SK-N-SH (cell line): Measurements from ENCODE around the gene JAG2. TPM values are rescaled to one million over a fixed set of nuclear protein-coding genes. Genes with fewer than 3 reads are reported as not detected.

Source experiments
- CTCF ChIA-PET: fragments of 300-600, 350-600 bp; formaldehyde crosslinking; extraction: SDS; loops from one replicate; lab custom pipeline; 2021; lab: Yijun Ruan, JAX
- POLR2A ChIA-PET: fragments of 350-600 bp; sonication (Branson Sonifier 250); formaldehyde crosslinking; extraction: SDS; loops from one replicate; lab custom pipeline; 2020; ENCODE audit warnings: antibody characterized with exemption, inconsistent platforms; lab: Yijun Ruan, JAX
- DNase-seq: peaks from one replicate; pipeline ENCODE4 v3.0.0; 2012
- H2AFZ ChIP-seq: fragments of 200-600 bp; sonication (generic); 2 replicates; pipeline ENCODE4 v1.8.1; 2016; ENCODE audit warnings: antibody characterized with exemption, mild to moderate bottlenecking, low read depth
- H3F3A ChIP-seq: fragments of 200-600 bp; sonication (generic); replicated peaks from 2 replicates; pipeline ENCODE3; 2016; ENCODE audit warnings: antibody characterized with exemption, mild to moderate bottlenecking; ENCODE audit not compliant: insufficient read depth
- H3K27ac ChIP-seq, 2 experiments: fragments of 200-500 bp in 1 of 2; fragments of 200-600 bp in 1 of 2; sonication (Bioruptor generic) in 1 of 2; sonication (generic), shearing (Covaris generic) in 1 of 2; 2 replicates each; pipeline versions ENCODE4 v1.5.1 to v1.6.1; 2014 to 2016; ENCODE audit warnings: low read depth in 2 of 2, inconsistent platforms in 1 of 2, low read length in 1 of 2, mild to moderate bottlenecking in 1 of 2, mixed read lengths in 1 of 2
- H3K27me3 ChIP-seq: fragments of 200-600 bp; sonication (generic), shearing (Covaris generic); 2 replicates; pipeline ENCODE4 v1.6.1; 2016; ENCODE audit warnings: mixed run types; ENCODE audit not compliant: insufficient read depth
- H3K36me3 ChIP-seq, 2 experiments: fragments of 200-500 bp in 1 of 2; fragments of 200-600 bp in 1 of 2; sonication (Bioruptor generic) in 1 of 2; sonication (generic) in 1 of 2; replicated peaks in 1 of 2; 2 replicates each; pipeline versions ENCODE3 to v1.5.1; 2014 to 2016; ENCODE audit warnings: low read length in 1 of 2, mild to moderate bottlenecking in 1 of 2; ENCODE audit not compliant: insufficient read depth in 2 of 2, control insufficient read depth in 1 of 2
- H3K4me1 ChIP-seq, 2 experiments: fragments of 200-500 bp in 1 of 2; fragments of 200-600 bp in 1 of 2; sonication (Bioruptor generic) in 1 of 2; sonication (generic), shearing (Covaris generic) in 1 of 2; 2 replicates each; pipeline versions ENCODE4 v1.5.1 to v1.6.1; 2014 to 2016; ENCODE audit warnings: low read depth in 1 of 2, low read length in 1 of 2, mixed run types in 1 of 2; ENCODE audit not compliant: insufficient read depth in 2 of 2, control insufficient read depth in 1 of 2
- H3K4me2 ChIP-seq: fragments of 200-600 bp; sonication (generic), shearing (Covaris generic); 2 replicates; pipeline ENCODE4 v1.6.1; 2017; ENCODE audit warnings: mixed run types
- H3K4me3 ChIP-seq, 2 experiments: fragments of 200-500 bp in 1 of 2; fragments of 200-600 bp in 1 of 2; sonication (Bioruptor generic) in 1 of 2; sonication (generic), shearing (Covaris generic) in 1 of 2; 2 replicates each; pipeline versions ENCODE4 v1.5.1 to v1.8.1; 2014 to 2016; ENCODE audit warnings: low read depth in 2 of 2, inconsistent platforms in 1 of 2, low read length in 1 of 2, mild to moderate bottlenecking in 1 of 2, mixed read lengths in 1 of 2, moderate library complexity in 1 of 2
- H3K79me2 ChIP-seq: fragments of 200-600 bp; sonication (generic); 2 replicates; pipeline ENCODE4 v1.8.1; 2017; ENCODE audit warnings: mild to moderate bottlenecking; ENCODE audit not compliant: insufficient read depth
- H3K9ac ChIP-seq: fragments of 200-600 bp; sonication (generic); 2 replicates; pipeline ENCODE4 v1.6.1; 2017; ENCODE audit warnings: mixed run types
- H3K9me2 ChIP-seq: fragments of 200-600 bp; sonication (generic); 2 replicates; pipeline ENCODE4 v1.6.1; 2017; ENCODE audit warnings: mixed run types
- H3K9me3 ChIP-seq: fragments of 200-600 bp; sonication (generic); 2 replicates; pipeline ENCODE4 v1.6.1; 2017; ENCODE audit warnings: mixed run types, mild to moderate bottlenecking, moderate library complexity
- H4K20me1 ChIP-seq: fragments of 200-600 bp; sonication (generic); 2 replicates; pipeline ENCODE4 v1.6.1; 2017; ENCODE audit warnings: mild to moderate bottlenecking, mixed run types; ENCODE audit not compliant: insufficient read depth
- ELF1 ChIP-seq: IDR thresholded peaks from 2 replicates; pipeline ENCODE4 v1.4.0; 2012
- FOSL2 ChIP-seq: IDR thresholded peaks from 2 replicates; pipeline ENCODE4 v1.4.0; 2012; ENCODE audit warnings: low read depth, mild to moderate bottlenecking, moderate library complexity, borderline replicate concordance
- FOXJ3 ChIP-seq: sonication (generic); formaldehyde crosslinking; IDR thresholded peaks from 2 replicates; pipeline ENCODE4 v1.5.1; 2020; ENCODE audit warnings: mild to moderate bottlenecking, missing genetic modification reagents
- GATA2 ChIP-seq: sonication (generic); formaldehyde crosslinking; IDR thresholded peaks from 2 replicates; pipeline ENCODE4 v1.5.0; 2020; ENCODE audit warnings: mild to moderate bottlenecking, missing genetic modification reagents
- JUND ChIP-seq: IDR thresholded peaks from 2 replicates; pipeline ENCODE4 v1.4.0; 2012
- MEF2A ChIP-seq: IDR thresholded peaks from 2 replicates; pipeline ENCODE4 v1.4.0; 2012; ENCODE audit warnings: low read depth, borderline replicate concordance
- NRF1 ChIP-seq: IDR thresholded peaks from 2 replicates; pipeline ENCODE4 v1.6.1; 2012; ENCODE audit warnings: low read depth, mild to moderate bottlenecking, low read length
- RAD21 ChIP-seq: IDR thresholded peaks from 2 replicates; pipeline ENCODE4 v1.6.1; 2012; ENCODE audit warnings: mild to moderate bottlenecking, low read length
- RCOR1 ChIP-seq: fragments of 150-350 bp; IDR thresholded peaks from 2 replicates; pipeline ENCODE4 v1.6.1; 2017; ENCODE audit warnings: antibody characterized with exemption, low read length
- RXRA ChIP-seq: IDR thresholded peaks from 2 replicates; pipeline ENCODE4 v1.4.0; 2012; ENCODE audit warnings: low read depth, mild to moderate bottlenecking, borderline replicate concordance
- TAF1 ChIP-seq: IDR thresholded peaks from 2 replicates; pipeline ENCODE4 v1.6.1; 2012; ENCODE audit warnings: low read depth, mild to moderate bottlenecking, low read length, moderate library complexity, borderline replicate concordance
- YY1 ChIP-seq: IDR thresholded peaks from 2 replicates; pipeline ENCODE4 v1.4.0; 2012; ENCODE audit warnings: low read depth, mild to moderate bottlenecking
- WGBS: methylation state at CpG from one replicate; pipeline ENCODE4 v1.1.6; 2017; ENCODE audit warnings: low lambda C conversion rate; 5-methylcytosine and 5-hydroxymethylcytosine counted together
- polyA plus RNA-seq, 3 experiments: library from polyadenylated mRNA; depleted of rRNA; stranded (reverse); fragments of >200 nt; gene quantifications; 2 replicates each; pipeline ENCODE4 v1.2.3, GENCODE V29; 2012
- TF ChIP-seq, protein P1 (sequence below): fragments of 150-350 bp; IDR thresholded peaks from 2 replicates; pipeline ENCODE4 v1.6.1; 2016; ENCODE audit warnings: mild to moderate bottlenecking, low read depth, low read length
- TF ChIP-seq, protein P2 (sequence below): IDR thresholded peaks from 2 replicates; pipeline ENCODE4 v1.4.0; 2012; ENCODE audit warnings: low read depth

The JAG2 gene
- polyA plus RNA-seq, 1 of the 3 experiments (the other 2 are of a cell fraction): 1.7 TPM

DNA sequence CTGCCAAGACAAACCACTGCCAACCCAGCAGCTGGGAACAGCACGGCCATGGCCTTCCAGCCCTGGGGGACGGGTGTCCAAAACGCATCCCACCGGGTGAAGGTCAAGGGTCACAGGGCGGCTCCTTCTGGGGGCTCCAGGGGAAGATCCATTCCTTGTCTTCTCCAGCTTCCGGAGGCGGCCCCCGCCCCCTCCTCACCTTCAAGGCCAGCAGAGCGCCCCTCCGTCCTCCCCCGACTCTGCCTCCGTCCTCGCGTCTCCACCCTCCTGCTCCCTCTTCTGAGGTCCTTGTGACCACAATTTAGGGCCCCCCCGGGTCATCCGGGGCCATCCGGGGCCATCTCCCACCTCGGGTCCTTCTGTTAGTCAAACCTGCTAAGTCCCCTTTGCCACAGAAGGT lies 16.4 kb upstream of the JAG2 start:
- no peaks in the 10 kb centered on the region for H3K36me3 ChIP-seq
- no peaks in the 10 kb centered on the region for H3K79me2 ChIP-seq
- H3K27me3 ChIP-seq: no peaks in the 10 kb centered on the region
- H3K9ac ChIP-seq: no peak overlapping the region
- POLR2A ChIA-PET: interaction anchor here (1.0 kb wide), 1 partner anchor 9 kb away, joined by 5 read pairs; no protein-coding TSS in a partner anchor
- CTCF ChIA-PET: interaction anchor here (1.5 to 1.7 kb wide), 2 partner anchors 16 to 95 kb away, joined by 3 to 4 read pairs; no protein-coding TSS in a partner anchor
- no peak overlapping the region for H3K4me2 ChIP-seq
- H3K9me3 ChIP-seq: no peaks in the 10 kb centered on the region
- H4K20me1 ChIP-seq: no peaks in the 10 kb centered on the region
- no peak for TF ChIP-seq FOXJ3 (CRISPR knock-in tag)
- TF ChIP-seq RAD21: no peak
- no peak for TF ChIP-seq TAF1
- no peak for TF ChIP-seq MEF2A
- TF ChIP-seq RCOR1: no peak
- TF ChIP-seq, all 33 proteins: peak for 0
- Histone ChIP-seq H3K27ac (no peak overlapping the region), H3F3A (peaks cover 7% of the 10 kb centered on the region), H3K9me2 (no peaks in the 10 kb centered on the region), H3K4me3 (no peak overlapping the region), H3K4me1 (peaks cover 0 to 8% of the 10 kb centered on the region in 2 experiments; a peak in 2 of 4 replicates), H2AFZ (no peak overlapping the region)
- WGBS: 63% methylated on average over 13 of the region's 18 CpGs
- no peak for DNase-seq

DNA sequence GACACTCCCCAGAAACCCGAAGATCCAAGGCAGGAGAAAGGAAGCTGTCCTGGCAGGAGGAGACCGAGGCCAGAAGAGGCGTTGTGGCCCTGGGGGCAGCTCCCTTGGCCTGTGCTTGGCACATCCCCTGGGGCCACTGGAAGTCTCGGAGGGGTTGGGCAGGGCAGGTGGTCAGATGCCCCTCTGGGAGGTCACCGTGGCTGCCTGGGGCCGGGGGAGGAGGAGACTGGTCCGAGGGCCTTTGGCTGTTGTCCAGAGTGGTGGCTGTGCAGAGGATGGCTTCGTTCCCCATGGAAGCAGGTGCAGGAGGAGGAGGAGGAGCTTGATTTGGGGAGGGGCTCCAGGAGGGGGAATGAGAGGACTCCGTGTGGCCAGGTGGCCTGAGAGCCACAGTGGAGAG lies 15.9 kb upstream of the JAG2 start:
- WGBS: 53% methylated on average over 3 of the region's 9 CpGs
- Histone ChIP-seq H3F3A (peaks cover 7% of the 10 kb centered on the region), H3K4me2 (no peak overlapping the region), H3K27ac (no peak overlapping the region), H3K27me3 (no peaks in the 10 kb centered on the region), H3K9me3 (no peaks in the 10 kb centered on the region), H3K9ac (no peak overlapping the region), H3K4me1 (peaks cover 0 to 8% of the 10 kb centered on the region in 2 experiments; a peak in 2 of 4 replicates), H3K9me2 (no peaks in the 10 kb centered on the region), H3K79me2 (no peaks in the 10 kb centered on the region), H3K4me3 (no peak overlapping the region), H4K20me1 (no peaks in the 10 kb centered on the region), H2AFZ (no peak overlapping the region), H3K36me3 (no peaks in the 10 kb centered on the region)
- ChIA-PET POLR2A (interaction anchor here (1.0 kb wide), 1 partner anchor 10 kb away, joined by 5 read pairs; no protein-coding TSS in a partner anchor), CTCF (interaction anchor here (1.5 to 1.7 kb wide), 2 partner anchors 16 to 94 kb away, joined by 3 to 4 read pairs; no protein-coding TSS in a partner anchor)
- TF ChIP-seq FOSL2 (no peak), NRF1 (no peak), YY1 (no peak), ELF1 (no peak), JUND (no peak), GATA2 (no peak), RXRA (no peak)
- TF ChIP-seq, protein P1, sequence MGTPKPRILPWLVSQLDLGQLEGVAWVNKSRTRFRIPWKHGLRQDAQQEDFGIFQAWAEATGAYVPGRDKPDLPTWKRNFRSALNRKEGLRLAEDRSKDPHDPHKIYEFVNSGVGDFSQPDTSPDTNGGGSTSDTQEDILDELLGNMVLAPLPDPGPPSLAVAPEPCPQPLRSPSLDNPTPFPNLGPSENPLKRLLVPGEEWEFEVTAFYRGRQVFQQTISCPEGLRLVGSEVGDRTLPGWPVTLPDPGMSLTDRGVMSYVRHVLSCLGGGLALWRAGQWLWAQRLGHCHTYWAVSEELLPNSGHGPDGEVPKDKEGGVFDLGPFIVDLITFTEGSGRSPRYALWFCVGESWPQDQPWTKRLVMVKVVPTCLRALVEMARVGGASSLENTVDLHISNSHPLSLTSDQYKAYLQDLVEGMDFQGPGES: no peak
- TF ChIP-seq, protein P2, sequence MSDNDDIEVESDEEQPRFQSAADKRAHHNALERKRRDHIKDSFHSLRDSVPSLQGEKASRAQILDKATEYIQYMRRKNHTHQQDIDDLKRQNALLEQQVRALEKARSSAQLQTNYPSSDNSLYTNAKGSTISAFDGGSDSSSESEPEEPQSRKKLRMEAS: no peak
- no peak for DNase-seq
